HG03039 (cell line): ENCODE data around the gene POLR3G.

ENCODE experiments used
- ATAC-seq: cut with Tn5 transposase; IDR thresholded peaks from one replicate; pipeline ENCODE4 v1.9.1; 2021; ENCODE audit warnings: mild to moderate bottlenecking, moderate library complexity; ENCODE audit not compliant: unreplicated experiment

POLR3G gene

DNA sequence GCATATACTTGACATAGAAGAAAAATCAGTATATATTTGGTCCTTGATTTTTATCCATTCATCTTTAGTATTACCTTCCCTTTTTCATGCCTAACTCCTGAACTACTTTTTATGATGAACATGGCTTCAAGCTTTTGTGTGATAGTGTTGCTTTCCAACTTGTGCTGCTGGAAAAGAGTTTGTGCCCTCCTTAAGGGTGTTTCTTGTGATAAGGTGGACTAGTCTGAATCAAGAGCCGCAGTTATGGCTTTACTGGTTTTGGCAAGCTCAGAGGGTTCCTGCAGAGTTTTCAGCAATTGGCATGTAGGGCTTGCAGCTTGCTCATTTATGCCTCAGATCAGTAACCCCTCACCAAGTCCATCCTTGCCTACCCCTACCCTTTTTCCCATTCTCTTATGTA, 20.5 kb downstream of the POLR3G start:
- ATAC-seq, result no peak

DNA sequence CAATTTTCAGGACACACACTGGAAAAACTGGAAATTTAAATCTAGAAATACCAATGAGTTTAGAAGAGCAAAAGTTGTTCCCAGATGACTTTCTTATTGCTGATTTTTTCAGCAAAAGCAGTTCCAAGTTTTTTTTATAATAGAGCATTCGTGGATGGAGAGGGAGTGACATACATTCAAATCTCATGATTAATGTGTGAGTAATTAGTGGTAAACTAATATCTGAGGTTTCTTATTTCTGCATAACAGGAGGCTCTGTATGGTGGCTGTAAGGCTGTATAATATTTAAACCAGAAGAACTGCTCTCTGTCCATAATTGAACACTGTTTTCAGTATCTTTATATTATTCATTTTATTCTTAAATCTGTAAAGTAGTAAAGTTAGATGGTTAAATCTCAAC, 28.9 kb downstream of the POLR3G start:
- no peak for ATAC-seq

DNA sequence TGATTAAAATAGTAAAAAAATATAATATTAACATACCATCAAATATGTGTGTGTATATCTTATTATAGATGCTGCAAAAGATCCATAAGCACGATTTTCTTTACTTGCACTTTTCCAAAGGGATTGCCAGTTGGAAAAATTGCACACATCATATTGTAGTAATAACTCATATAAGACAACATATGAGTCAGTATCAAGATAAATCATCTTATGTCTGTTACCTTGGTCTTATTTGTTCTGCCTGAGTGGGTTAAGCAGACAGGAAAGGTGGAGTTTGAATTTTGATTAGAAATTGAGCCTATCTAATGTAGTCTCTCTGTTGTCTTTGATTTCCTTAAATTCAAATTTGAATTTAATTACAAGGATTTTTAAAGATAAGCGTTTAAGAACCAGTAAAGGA, 30.1 kb downstream of the POLR3G start:
- ATAC-seq, result no peak

DNA sequence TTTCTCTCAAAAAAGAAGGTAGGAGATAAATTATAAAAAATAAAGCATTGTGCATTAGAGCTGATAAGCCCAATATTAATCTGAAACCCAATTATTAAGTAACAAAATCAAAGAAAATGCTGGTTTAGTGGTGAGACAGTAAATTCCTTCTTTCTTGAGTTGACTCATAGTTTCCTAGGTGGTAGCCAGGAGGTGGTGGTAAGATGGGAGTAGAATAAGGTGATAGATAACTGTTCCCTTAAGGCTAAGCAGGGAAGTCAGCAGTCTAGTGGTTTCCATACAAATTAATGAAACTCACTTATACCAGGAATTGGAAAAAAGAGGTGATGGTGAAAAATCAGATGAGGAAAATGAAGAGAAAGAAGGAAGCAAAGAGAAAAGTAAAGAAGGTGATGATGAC, 31.6 kb downstream of the POLR3G start:
- no peak for ATAC-seq

DNA sequence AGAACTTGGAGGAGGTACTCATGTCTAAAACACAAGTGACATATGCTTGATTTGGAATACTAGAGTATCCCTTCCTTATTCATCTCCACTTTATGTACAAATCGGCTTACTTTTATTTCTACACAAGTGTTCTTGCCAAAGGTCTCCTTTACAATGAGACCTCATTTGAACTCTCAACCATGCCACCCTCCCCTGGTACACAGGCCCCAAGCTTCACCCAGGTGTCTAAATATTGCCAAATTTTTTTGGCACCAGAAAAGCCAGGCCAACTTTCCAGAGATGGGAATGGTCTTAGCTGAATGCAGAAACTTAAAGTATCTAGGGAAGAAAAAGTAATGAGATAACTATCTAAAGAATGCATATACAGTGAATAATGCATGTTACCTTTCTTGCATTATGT, 35.8 kb downstream of the POLR3G start:
- ATAC-seq, result no peak

DNA sequence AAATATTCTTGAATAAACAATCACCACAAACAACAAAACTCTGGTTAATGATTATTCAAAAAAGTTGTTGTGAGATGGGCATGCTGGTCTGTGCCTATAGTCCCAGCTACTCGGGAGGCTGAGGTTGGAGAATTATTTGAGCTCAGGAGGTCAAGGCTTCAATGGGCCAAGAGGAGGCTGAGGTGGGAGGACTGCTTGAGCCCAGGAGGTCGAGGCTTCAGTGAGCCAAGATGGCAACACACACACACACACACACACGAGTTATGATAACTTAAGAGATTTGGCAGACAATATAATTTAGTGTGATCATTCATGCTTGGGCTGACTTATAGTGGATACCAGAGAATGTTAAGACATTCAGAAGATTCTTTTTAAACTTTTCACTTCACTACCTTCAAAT, 39.9 kb downstream of the POLR3G start:
- no peak for ATAC-seq

DNA sequence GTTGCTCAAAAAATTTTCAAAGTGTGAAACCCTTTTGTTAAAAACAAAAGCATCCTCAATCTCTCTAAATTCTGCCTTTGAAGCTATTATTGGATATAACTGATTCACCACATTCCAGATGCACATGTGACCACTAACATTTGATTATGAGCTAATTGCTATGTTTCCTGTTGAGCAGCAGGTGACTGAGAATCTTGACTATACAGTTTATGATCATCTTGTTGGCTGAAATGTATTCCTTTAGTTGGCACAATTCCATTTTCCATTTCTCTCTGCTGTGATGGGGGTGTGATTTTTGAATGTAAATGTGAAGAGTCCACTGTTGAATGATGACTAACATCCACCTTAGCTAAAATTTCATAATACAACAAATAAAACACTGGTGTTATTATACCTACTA, 44.0 kb downstream of the POLR3G start:
- no peak for ATAC-seq

DNA sequence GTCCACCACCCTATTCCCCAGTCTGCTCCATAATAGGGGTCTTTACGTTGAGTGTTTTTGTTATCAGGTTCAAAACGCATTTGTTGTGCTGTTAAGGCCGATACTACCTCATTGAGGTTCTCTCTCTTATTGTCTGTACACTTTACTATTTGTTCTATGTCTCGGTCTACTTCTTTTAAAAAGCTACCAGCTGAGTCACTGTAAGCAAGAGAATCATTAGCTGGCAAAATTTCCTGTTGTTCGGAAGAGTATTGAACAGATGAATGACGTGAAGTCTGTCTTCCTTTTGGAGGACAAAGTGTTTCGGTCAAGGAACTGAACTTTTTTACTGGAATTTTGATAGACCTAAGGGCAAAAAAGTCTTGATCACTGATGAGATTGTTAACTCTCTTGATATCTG, 44.4 kb downstream of the POLR3G start:
- no peak for ATAC-seq

DNA sequence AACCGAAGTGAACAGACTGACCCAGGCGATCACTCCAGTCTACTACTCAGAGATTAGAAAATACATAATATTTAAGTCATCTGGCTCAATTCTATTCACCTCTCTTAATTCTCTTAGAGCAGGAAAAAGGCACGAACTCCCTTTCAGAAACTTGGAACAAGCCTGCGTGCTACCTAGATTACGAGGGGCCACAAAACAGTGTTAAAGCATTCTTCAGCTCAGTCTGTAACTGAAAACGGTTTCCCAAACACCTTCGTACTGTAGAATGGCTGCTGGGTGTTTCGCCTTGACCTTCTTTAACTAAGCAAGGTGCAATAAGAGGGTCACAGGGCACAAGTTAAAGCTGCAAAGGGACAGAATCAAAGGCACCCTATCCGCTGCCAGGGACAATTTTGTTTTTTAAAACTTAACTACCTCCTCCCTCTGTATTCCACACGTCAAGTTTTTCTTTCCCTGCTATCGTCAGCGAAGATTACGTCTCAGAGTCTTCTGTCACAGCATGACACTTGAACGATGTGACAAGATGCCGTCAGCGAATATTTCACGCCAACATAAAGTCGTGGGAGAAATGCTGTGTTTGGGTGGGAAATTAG, 54.0 kb downstream of the POLR3G start:
- peak; percentile 3 for ATAC-seq

DNA sequence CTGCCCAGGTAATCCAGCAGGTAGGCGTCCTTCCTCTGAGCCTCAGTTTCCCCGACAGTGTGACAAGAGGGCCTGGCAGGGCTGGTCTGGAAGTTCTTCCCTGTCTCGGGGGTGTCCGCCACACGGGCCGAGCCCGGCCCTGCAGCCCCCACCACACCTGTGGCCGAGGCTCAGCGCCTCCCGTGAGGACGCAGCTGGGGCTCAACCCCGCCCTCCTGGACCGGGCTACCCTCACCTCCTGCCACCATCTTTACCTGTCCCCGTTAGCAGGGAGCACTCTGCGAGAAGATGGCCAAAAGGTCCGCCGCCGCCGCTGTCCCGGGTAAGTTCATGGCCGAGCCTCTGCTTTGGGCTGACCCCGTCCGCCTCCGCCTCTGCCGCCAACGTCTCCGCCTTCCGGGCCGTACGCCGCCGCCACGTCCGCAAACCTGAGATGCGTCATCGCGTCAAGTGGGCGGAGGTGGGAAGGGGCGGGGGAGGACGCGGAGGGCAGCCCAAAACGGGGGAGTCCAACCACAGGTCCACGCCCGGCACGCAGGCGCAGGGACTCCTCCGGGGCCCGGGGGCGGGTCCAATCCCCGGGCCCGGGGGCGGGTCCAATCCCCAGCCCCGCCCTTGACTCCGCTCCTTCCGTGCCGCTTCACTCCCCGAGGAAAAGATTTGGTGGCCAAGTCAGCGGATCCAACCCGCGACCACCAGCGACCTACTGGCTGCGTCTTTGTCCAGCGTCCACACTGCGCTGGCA, 54.7 kb downstream of the POLR3G start, which contains the start of gene LYSMD3:
Gene LYSMD3 (minus strand): TSS at position 391 of the 745 bp plus-strand sequence. CDS start 4,295 bp downstream, outside the sequence.
- peak; percentile 88 for ATAC-seq

DNA sequence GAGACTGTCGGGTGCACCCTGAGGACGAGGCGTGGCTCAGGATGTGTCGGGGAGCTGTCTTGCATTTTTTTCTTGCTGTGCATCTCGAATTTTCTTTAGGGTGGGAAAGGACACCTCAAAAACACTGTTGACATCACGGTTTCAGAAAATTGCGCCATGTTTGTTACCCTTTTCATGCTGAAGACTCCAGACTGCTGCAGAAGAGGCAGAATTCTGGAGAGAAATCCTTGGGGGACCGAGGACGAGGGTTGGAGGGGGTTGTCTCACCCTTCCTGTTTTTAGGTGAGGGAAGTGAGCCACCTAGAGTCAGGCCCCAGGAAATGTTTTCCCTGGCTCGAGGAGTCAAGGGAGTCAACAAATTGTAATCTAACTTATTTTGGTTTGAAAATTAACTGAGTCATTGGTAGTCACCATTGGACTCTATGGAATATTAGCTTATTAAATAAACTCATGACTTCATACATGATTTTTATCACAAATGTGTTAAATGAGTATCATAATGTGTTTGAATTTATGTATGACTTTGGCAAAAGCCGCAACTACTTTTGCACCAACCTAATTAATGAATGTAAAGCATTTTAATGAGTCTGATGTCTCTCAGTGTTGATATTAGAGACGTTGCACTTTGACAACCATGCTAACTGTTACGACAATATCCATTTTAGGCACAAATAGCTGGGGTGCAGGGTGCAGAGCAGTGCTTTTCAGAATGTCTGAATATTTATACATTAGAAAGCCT, 55.4 kb downstream of the POLR3G start:
- peak; percentile 39 for ATAC-seq

DNA sequence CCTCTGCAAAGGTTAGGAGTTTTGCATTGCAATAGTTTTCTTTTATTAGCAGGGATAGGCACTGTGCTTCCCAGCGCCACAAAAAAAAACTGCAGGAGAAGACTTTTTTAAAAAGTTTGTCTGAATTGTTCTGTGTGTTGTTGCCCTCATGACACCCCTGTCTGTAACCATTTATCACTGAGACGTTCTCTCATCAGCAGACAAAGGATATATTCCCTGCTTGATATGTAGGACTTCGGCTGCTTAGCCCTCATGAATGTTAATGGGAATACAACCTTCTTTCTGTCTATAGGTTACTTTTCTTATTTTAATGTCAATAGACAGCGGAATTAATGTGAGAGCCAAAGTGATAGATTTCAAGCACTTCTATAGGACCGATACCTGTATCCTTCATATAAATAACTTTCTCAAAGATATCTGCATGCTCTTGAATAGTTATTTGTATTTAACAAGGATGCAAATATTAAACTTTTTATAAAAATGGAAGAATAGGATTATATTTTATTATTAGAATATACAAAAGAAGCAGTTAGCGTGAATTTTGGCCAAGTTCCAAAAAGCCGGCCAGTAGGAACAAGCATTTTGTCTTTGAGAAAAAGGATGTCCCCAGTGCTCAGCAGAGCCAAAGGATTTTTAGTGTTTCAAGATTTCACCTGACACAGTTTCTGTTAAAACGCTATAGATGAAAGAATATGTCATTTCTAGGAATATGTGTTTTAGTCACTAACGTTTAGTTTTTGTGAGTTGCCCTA, 56.2 kb downstream of the POLR3G start:
- no peak for ATAC-seq

DNA sequence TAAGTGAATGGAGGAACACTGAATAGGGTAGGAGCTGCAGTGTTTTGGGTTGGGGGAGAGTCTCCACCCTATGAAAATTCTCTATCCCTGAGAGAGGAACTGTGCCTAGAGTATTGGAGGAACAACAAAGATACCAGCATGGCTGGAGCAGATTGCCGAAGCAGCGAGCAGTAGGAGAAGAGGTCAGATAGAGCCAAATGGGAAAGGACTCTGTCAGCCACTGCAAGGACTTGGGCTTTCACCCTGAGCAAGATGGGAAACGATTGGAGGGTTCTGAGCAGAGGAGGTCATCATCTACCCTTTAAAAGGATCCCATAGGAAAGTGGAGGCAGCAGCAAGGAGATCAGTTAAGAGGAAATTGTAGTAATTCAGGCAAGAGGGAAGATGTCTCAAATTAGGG, 59.1 kb downstream of the POLR3G start:
- no peak for ATAC-seq

DNA sequence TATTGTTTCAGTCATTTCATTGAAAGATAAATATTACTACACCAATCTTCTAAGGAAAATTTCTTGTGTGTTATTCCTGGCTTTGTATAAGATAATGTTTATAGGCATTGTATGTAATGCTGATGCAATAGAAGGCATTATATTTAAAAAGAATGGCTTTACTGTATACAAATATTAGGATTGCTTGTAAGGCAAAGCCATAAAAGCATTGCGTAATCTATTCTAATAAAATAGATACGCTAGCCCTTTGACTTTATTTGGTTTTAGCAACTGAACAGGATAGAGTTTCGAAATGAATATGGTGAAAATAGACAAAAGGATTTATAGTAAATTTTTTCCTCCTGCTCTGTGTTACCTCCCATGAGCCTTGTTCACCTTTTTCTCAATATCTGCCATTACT, 60.3 kb downstream of the POLR3G start:
- no peak for ATAC-seq

DNA sequence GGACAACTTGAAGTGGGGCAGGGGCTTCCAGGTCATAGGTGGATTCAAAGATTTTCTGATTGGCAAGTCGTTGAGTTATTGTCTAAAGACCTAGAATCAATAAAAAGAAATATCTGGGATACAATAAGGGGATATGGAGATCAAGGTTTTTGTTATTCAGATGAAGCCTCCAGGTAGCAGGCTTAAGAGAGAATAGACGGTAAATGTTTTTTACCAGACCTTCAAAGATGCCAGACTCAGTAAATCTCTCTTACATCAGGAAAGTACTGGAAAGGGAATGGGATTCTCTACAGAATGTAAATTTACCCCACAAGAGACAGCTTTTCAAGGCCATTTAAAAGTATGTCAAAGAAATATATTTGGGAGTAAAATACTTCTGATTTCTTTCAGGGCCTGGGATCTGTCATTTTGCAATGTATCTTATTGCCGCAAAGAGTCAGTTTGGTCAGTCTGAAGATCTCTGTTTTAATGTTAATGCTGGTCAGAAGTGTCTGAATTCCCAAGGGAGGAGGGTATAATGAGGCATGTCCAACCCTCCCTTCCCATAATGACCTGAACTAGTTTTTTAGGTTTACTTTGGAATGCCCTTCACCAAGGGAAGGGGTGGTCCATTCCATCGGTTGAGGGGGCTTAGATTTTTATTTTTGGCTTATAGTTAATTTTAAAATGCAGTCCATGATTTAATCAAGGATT, 68.3 kb downstream of the POLR3G start:
- ATAC-seq, result no peak

DNA sequence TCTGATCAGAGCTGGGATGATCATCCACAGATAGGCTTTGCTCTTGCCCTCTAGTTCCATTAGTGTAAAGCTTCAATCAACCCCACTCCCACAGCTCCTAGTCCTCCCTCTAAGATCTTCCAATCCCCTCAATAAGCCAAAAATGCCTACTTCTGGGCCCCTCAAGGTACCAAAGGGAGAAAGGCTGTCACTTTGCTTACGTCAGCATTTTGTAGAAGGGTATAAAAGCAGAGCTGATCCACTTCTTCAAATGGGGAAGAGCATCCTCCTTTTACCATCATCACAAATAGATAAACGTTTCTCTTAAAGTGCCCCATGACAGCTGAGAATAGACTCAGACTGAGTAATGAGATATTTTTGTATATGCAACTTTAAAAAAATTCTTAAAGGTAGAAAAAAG, 70.8 kb downstream of the POLR3G start:
- ATAC-seq, result no peak

DNA sequence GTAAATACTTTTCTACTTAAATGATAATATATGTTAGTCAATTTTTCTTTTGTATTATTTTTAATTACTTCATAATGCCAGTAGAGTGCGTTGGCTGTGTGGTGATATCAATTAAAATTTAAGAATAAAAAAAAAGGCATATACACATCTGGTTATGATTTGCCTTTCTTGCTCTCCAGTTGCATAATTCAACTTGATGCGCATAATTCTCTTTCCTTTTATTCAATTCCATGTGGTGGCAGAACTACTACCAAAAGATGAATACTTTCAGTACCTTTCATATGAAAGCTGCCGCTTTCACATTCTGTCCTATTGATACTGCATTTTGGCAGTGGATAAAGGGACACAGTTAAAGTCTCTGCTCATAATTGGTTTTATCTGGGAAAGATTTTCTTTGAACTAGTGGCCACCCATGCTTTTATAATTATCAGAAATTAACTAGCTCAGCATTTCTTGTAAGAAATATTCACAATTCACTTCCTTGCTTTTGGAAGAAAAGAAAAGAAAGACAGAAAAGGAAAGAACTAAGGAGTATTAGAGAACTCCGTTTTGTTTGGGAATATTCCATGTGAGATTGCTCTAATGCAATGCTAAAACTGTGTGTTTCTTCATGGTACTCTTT, 71.7 kb downstream of the POLR3G start:
- ATAC-seq, result no peak

DNA sequence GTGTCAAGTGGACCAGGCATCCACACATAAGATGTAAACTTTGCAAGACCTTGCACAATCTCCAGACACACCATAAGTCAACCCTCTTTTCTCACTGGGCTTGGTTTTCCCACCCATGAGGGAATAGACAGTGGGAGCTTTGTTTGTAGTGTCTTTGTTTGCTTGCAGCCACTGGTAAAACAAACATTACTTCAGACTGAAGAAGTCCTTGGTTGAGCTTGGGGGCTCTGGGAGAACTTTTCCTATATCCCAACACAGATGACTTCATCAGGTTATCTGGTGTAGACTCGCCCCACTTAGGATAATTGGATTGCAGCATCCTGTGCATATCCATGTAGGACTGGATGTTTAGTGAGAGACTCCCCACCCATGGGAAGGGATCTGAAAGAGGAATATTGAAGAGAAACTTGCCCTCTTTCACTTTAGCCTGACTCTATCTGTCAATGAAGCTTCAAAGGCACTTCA, 72.4 kb downstream of the POLR3G start:
- ATAC-seq, result no peak

DNA sequence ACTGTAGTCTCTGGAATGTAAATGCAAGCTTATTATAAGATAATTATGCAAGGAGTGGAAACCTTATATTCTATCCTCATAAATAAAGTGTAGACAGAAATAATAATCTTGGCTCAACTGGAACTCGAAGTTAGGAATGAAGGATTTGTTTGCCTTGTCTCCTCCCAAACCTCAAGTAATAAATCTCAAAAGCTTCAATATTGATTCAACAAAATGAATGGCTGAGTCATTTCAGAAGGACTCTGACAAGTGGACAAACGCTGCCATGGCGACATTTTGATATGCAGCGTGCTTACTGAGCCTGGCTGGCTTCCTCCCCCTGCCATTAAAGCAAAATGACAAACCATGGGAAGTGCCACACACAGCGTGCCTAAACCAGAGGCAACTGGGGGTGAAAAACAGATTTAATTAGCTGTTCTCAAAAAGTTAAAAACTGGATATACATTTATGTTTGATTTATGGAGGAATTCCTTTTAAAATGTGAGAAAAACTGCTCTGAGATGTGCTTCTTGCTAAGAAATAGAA, 73.5 kb downstream of the POLR3G start:
- ATAC-seq, result no peak

DNA sequence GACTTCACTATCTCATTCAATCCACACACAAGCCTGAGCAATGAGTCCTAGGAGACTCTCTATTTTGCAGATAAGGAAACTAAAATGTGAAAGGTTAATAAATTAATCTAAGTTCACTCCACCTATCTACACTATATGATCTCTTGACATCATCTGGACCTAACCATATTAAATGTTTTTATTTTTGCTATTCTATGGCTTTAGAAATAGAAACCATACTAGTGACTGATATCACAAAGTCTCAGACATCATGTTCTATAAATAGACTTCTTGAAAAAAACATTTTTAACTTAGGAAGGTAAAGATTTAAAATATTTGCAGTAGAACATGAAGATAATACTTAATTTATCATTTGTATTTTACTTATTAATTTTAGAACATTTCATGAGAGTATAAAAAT, 74.6 kb downstream of the POLR3G start:
- ATAC-seq, result no peak
